H1 (cell line): ENCODE data around the gene MBD3. TPM values are rescaled to one million over a fixed set of nuclear protein-coding genes. Genes with fewer than 3 reads are reported as not detected.

Experiments
- CTCF ChIA-PET: fragments of 300-600 bp; sonication (Branson Sonifier 250); formaldehyde crosslinking; loops from one replicate; lab custom pipeline; 2021; ENCODE audit not compliant: partially characterized antibody; lab: Charles Lee
- POLR2A ChIA-PET: fragments of 300-600 bp; sonication (Branson Sonifier 250); formaldehyde crosslinking; loops from one replicate; lab custom pipeline; 2021; ENCODE audit warnings: inconsistent platforms; ENCODE audit not compliant: partially characterized antibody; lab: Charles Lee
- DNase-seq, 2 experiments: peaks; one replicate each; pipeline versions ENCODE4 v3.0.0 to v3.0.0-alpha.2; 2010 to 2022; ENCODE audit warnings: low spot score in 2 of 2, low read depth in 1 of 2, mixed read lengths in 1 of 2
- FAIRE-seq: peaks from 2 replicates; lab custom pipeline; 2011; peaks lifted over from hg19 to GRCh38; lab: Jason Lieb, UNC
- H2AFZ ChIP-seq: 2 replicates; pipeline ENCODE4 v1.8.1; 2012; ENCODE audit warnings: low read length, inconsistent platforms
- H2AK5ac ChIP-seq: 2 replicates; pipeline ENCODE4 v1.6.1; 2013; ENCODE audit warnings: low read depth, low read length
- H2BK120ac ChIP-seq: replicated peaks from 2 replicates; pipeline ENCODE3; 2013; ENCODE audit warnings: low read depth, low read length, inconsistent platforms
- H2BK12ac ChIP-seq: 2 replicates; pipeline ENCODE4 v1.6.1; 2013; ENCODE audit warnings: low read depth, low read length
- H2BK15ac ChIP-seq: 2 replicates; pipeline ENCODE4 v1.6.1; 2013; ENCODE audit warnings: low read length
- H2BK20ac ChIP-seq: 2 replicates; pipeline ENCODE4 v1.6.1; 2013; ENCODE audit warnings: low read length
- H2BK5ac ChIP-seq: 2 replicates; pipeline ENCODE4 v1.6.1; 2013; ENCODE audit warnings: low read depth, low read length
- H3K14ac ChIP-seq: 2 replicates; pipeline ENCODE4 v1.6.1; 2013; ENCODE audit warnings: inconsistent platforms; ENCODE audit not compliant: insufficient read length
- H3K18ac ChIP-seq: 2 replicates; pipeline ENCODE4 v1.6.1; 2013; ENCODE audit warnings: low read length; ENCODE audit errors: extremely low read depth
- H3K23ac ChIP-seq: 2 replicates; pipeline ENCODE4 v1.6.1; 2013; ENCODE audit warnings: inconsistent platforms; ENCODE audit not compliant: insufficient read length
- H3K23me2 ChIP-seq: 2 replicates; pipeline ENCODE4 v1.6.1; 2013; ENCODE audit warnings: low read depth, low read length
- H3K27ac ChIP-seq: 2 replicates; pipeline ENCODE4 v1.6.1; 2011; ENCODE audit warnings: low read depth, low read length, inconsistent platforms
- H3K27me3 ChIP-seq, 4 experiments: replicated peaks in 1 of 4; 1 replicate in 1 of 4; 2 replicates in 3 of 4; pipeline versions ENCODE4 v1.6.1 to v1.8.1; 2011 to 2013; ENCODE audit warnings: low read length in 3 of 4, mild to moderate bottlenecking in 3 of 4, inconsistent platforms in 2 of 4, mixed read lengths in 2 of 4, moderate library complexity in 1 of 4; ENCODE audit not compliant: control insufficient read depth in 3 of 4, insufficient read depth in 3 of 4; ENCODE audit errors: extremely low read depth in 1 of 4
- H3K36me3 ChIP-seq, 4 experiments: 2 replicates each; pipeline versions ENCODE4 v1.6.1 to v1.8.1; 2011 to 2013; ENCODE audit warnings: mild to moderate bottlenecking in 4 of 4, low read length in 3 of 4, moderate library complexity in 2 of 4, control low read depth in 1 of 4, inconsistent platforms in 1 of 4; ENCODE audit not compliant: insufficient read depth in 4 of 4, control insufficient read depth in 2 of 4
- H3K4ac ChIP-seq: replicated peaks from 2 replicates; pipeline ENCODE3; 2013; ENCODE audit warnings: low read length, low read depth, mixed read lengths, inconsistent platforms; ENCODE audit not compliant: insufficient read length
- H3K4me1 ChIP-seq, 4 experiments: replicated peaks in 1 of 4; 1 replicate in 1 of 4; 2 replicates in 3 of 4; pipeline versions ENCODE4 v1.6.1 to v1.8.1; 2011 to 2013; ENCODE audit warnings: low read length in 3 of 4, inconsistent platforms in 2 of 4, mixed read lengths in 1 of 4; ENCODE audit not compliant: insufficient read depth in 4 of 4, control insufficient read depth in 3 of 4
- H3K4me2 ChIP-seq, 2 experiments: 2 replicates each; pipeline versions ENCODE4 v1.6.1 to v1.8.1; 2011 to 2013; ENCODE audit warnings: low read depth in 2 of 2, low read length in 2 of 2, control low read depth in 1 of 2, inconsistent platforms in 1 of 2, mild to moderate bottlenecking in 1 of 2; ENCODE audit not compliant: insufficient read depth in 1 of 2
- H3K4me3 ChIP-seq, 4 experiments: fragments of 200-600, 300-600 bp in 1 of 4; sonication (generic), shearing (Covaris generic), sonication (Bioruptor Twin) in 1 of 4; 2 replicates each; pipeline versions ENCODE4 v1.5.1 to v1.8.1; 2011 to 2016; ENCODE audit warnings: low read length in 4 of 4, low read depth in 3 of 4, control low read depth in 2 of 4, inconsistent platforms in 2 of 4, mild to moderate bottlenecking in 2 of 4, mixed read lengths in 1 of 4, moderate library complexity in 1 of 4; ENCODE audit not compliant: insufficient read depth in 2 of 4; ENCODE audit errors: extremely low read depth in 1 of 4
- H3K56ac ChIP-seq: replicated peaks from 2 replicates; pipeline ENCODE3; 2013; ENCODE audit warnings: low read depth, mild to moderate bottlenecking, mixed read lengths, low read length, inconsistent platforms; ENCODE audit not compliant: insufficient read length
- H3K79me1 ChIP-seq: 2 replicates; pipeline ENCODE4 v1.6.1; 2013; ENCODE audit warnings: low read depth, low read length, control low read depth
- H3K79me2 ChIP-seq, 2 experiments: 2 replicates each; pipeline versions ENCODE4 v1.6.1 to v1.8.1; 2012 to 2013; ENCODE audit warnings: low read length in 2 of 2, mild to moderate bottlenecking in 2 of 2, inconsistent platforms in 1 of 2; ENCODE audit not compliant: insufficient read depth in 2 of 2, control insufficient read depth in 1 of 2
- H3K9ac ChIP-seq, 4 experiments: replicated peaks in 1 of 4; 1 replicate in 1 of 4; 2 replicates in 3 of 4; pipeline versions ENCODE4 v1.6.1 to v1.8.1; 2011 to 2013; ENCODE audit warnings: low read depth in 3 of 4, low read length in 3 of 4, control low read depth in 2 of 4, mild to moderate bottlenecking in 2 of 4, moderate library complexity in 2 of 4, inconsistent platforms in 1 of 4; ENCODE audit errors: extremely low read depth in 1 of 4
- H3K9me3 ChIP-seq, 2 experiments: 2 replicates each; pipeline versions ENCODE4 v1.6.1 to v1.8.1; 2012 to 2013; ENCODE audit warnings: mild to moderate bottlenecking in 2 of 2, moderate library complexity in 2 of 2, control low read depth in 1 of 2, inconsistent platforms in 1 of 2, low read depth in 1 of 2, low read length in 1 of 2, mixed read lengths in 1 of 2; ENCODE audit not compliant: insufficient read depth in 2 of 2
- H4K20me1 ChIP-seq, 2 experiments: replicated peaks in 1 of 2; 2 replicates each; pipeline versions ENCODE3 to v1.8.1; 2011 to 2013; ENCODE audit warnings: inconsistent platforms in 2 of 2, low read length in 2 of 2, mild to moderate bottlenecking in 1 of 2; ENCODE audit not compliant: insufficient read depth in 2 of 2, control insufficient read depth in 1 of 2
- H4K5ac ChIP-seq: 2 replicates; pipeline ENCODE4 v1.6.1; 2013; ENCODE audit warnings: low read length, low read depth, mixed read lengths, inconsistent platforms; ENCODE audit not compliant: insufficient read length
- H4K8ac ChIP-seq: 2 replicates; pipeline ENCODE4 v1.8.0; 2013; ENCODE audit warnings: mild to moderate bottlenecking, moderate library complexity, low read length, inconsistent platforms; ENCODE audit not compliant: insufficient read depth; ENCODE audit errors: extremely low read depth
- H4K91ac ChIP-seq: replicated peaks from 2 replicates; pipeline ENCODE3; 2013; ENCODE audit warnings: low read length, mixed read lengths, inconsistent platforms; ENCODE audit not compliant: insufficient read length
- ATF3 ChIP-seq: IDR thresholded peaks from 2 replicates; pipeline ENCODE4 v1.6.1; 2011; ENCODE audit warnings: low read depth, mild to moderate bottlenecking, low read length; ENCODE audit not compliant: insufficient read depth
- BCL11A ChIP-seq, 2 experiments: IDR thresholded peaks; one replicate each; pipeline ENCODE4 v1.6.1; 2011; ENCODE audit warnings: low read depth in 2 of 2, low read length in 2 of 2, mild to moderate bottlenecking in 2 of 2
- CBX5 ChIP-seq: fragments of 300-800, 300-1000 bp; sonication (generic); IDR thresholded peaks from 2 replicates; pipeline ENCODE4 v1.7.1; 2016; ENCODE audit warnings: antibody characterized with exemption, low read length, low read depth
- CTCF ChIP-seq, 3 experiments: IDR thresholded peaks; 1 replicate in 2 of 3; 2 replicates in 1 of 3; pipeline versions ENCODE4 v1.5.1 to v1.6.1; 2011; ENCODE audit warnings: low read length in 3 of 3, mild to moderate bottlenecking in 3 of 3, inconsistent platforms in 2 of 3, low read depth in 1 of 3, moderate library complexity in 1 of 3; ENCODE audit not compliant: insufficient read depth in 1 of 3; ENCODE audit errors: control extremely low read depth in 1 of 3
- TCF12 ChIP-seq: IDR thresholded peaks from 2 replicates; pipeline ENCODE4 v1.6.1; 2011; ENCODE audit warnings: low read depth, mild to moderate bottlenecking, low read length
- WGBS, 2 experiments: shearing (Covaris generic) in 1 of 2; methylation state at CpG; one replicate each; pipeline versions ENCODE4 v1.1.6 to v1.1.7; 2013 to 2015; ENCODE audit warnings: low lambda C conversion rate in 2 of 2, mixed read lengths in 2 of 2, inconsistent platforms in 1 of 2, low coverage in 1 of 2, missing lambda C conversion rate in 1 of 2; ENCODE audit not compliant: insufficient replicate concordance in 2 of 2, insufficient coverage in 1 of 2, insufficient read length in 1 of 2; ENCODE audit errors: extremely low coverage in 1 of 2, missing lambda C conversion rate in 1 of 2; 5-methylcytosine and 5-hydroxymethylcytosine counted together
- polyA plus RNA-seq, 7 experiments: library from polyadenylated mRNA; depleted of rRNA in 3 of 7; stranded (reverse) in 5 of 7; unstranded in 2 of 7; fragments of >200 nt in 5 of 7; fragments of 200-250 nt in 2 of 7; gene quantifications; 1 replicate in 5 of 7; 2 replicates in 1 of 7; 4 replicates in 1 of 7; pipeline versions ENCODE4 v1.2.1 to v1.2.3, GENCODE V29; 2011 to 2013; ENCODE audit warnings: missing spikeins in 2 of 7, mixed read lengths in 2 of 7
- total RNA-seq: library from RNA; stranded (reverse); fragmentation: NEBNext Ultra II Directional; extraction: Animal tissue kit (Norgen Biotek cat#: 25700); gene quantifications from 2 replicates; pipeline ENCODE4 v1.2.1, GENCODE V29; 2021

The MBD3 gene
- total and polyA plus RNA-seq, 2 of the 8 experiments (the other 6 are each of a cell fraction or from before 2014, with no cell fraction given), result 88.2 to 110 TPM

GRCh38 chr19:1601613-1602064 lies 9.0 kb upstream of the MBD3 start:
- TF ChIP-seq TCF12 (no peak), ATF3 (no peak), CTCF (IDR thresholded peaks at IDR 0.05; ENCODE audit: control extremely low read depth in 1 of 3, insufficient read depth in 1 of 3, low read depth in 1 of 3, low read length in 3 of 3) (peak in 2 of 3 experiments; percentile 21 to 45; a peak in 2 of 4 replicates), BCL11A (IDR thresholded peaks at IDR 0.05; ENCODE audit: low read depth in 2 of 2, low read length in 2 of 2) (no peak), CBX5 (no peak)
- TF ChIP-seq, all 59 proteins: peak for 1
- H2AK5ac ChIP-seq, result no peak overlapping the region
- H3K4me1 ChIP-seq, result peaks cover 0 to 7% (median 3%) of the 10 kb centered on the region in 4 experiments; a peak in 6 of 7 replicates
- H3K23ac ChIP-seq, result no peak overlapping the region
- H2BK12ac ChIP-seq, result no peak overlapping the region
- no peak overlapping the region for H3K14ac ChIP-seq
- no peak overlapping the region for H2BK5ac ChIP-seq
- no peak overlapping the region for H2BK15ac ChIP-seq
- no peak for DNase-seq
- no peak overlapping the region for H3K27ac ChIP-seq
- no peak overlapping the region for H3K9ac ChIP-seq
- peaks cover 7 to 43% of the 10 kb centered on the region in 2 experiments for H3K79me2 ChIP-seq
- peaks cover 11 to 25% of the 10 kb centered on the region in 2 experiments for H4K20me1 ChIP-seq
- no peak overlapping the region for H4K91ac ChIP-seq
- ChIA-PET POLR2A (interaction anchor here (1.2 to 5.1 kb wide), 4 partner anchors 8 to 27 kb away, joined by 4 to 38 read pairs (median 8); partner anchors contain the start of gene MBD3), CTCF (interaction anchor here (1.0 to 5.6 kb wide), 9 partner anchors 8 to 55 kb away, joined by 3 to 36 read pairs (median 4); no protein-coding TSS in a partner anchor)
- no peak overlapping the region for H3K18ac ChIP-seq
- WGBS, 2 experiments, result 92% methylated on average over 10 of the region's 14 CpGs; no CpG with 5 or more reads in 1 of the 2 experiments
- peaks cover 8% of the 10 kb centered on the region; the same call in 1 of the 2 replicates for H3K23me2 ChIP-seq
- H3K56ac ChIP-seq, result no peak overlapping the region
- no peak overlapping the region for H4K5ac ChIP-seq
- H2BK20ac ChIP-seq, result no peak overlapping the region
- no peak overlapping the region for H3K4me3 ChIP-seq
- H3K36me3 ChIP-seq, result peaks cover 10 to 26% (median 20%) of the 10 kb centered on the region in 4 experiments
- no peak overlapping the region for H2AFZ ChIP-seq
- H3K4ac ChIP-seq, result no peak overlapping the region
- no peaks in the 10 kb centered on the region for H3K27me3 ChIP-seq
- H3K9me3 ChIP-seq, result no peaks in the 10 kb centered on the region
- H2BK120ac ChIP-seq, result no peak overlapping the region
- H3K79me1 ChIP-seq, result peaks cover 16% of the 10 kb centered on the region
- H3K4me2 ChIP-seq, result no peak overlapping the region
- FAIRE-seq, result no peak
- H4K8ac ChIP-seq, result no peak overlapping the region
